GM13976 (cell line): ENCODE data around the gene UBALD1.

Experiments
- DNase-seq: peaks from one replicate; pipeline ENCODE4 v3.0.0; 2012; ENCODE audit warnings: low spot score
- in situ Hi-C: fragments of 300-500 bp; cut with MboI; formaldehyde crosslinking; loops from one replicate; pipeline ENCODE4 v1.12.0; 2022; ENCODE audit warnings: low sequenced_read_pairs, mixed read lengths, inconsistent platforms; ENCODE audit not compliant: unreplicated experiment
- TF ChIP-seq, protein P1 (sequence below): IDR thresholded peaks from 2 replicates; pipeline ENCODE4 v1.5.1; 2012; ENCODE audit warnings: borderline replicate concordance, mild to moderate bottlenecking; ENCODE audit not compliant: insufficient read depth; ENCODE audit errors: extremely low read depth, missing control alignments, control extremely low read depth

Gene UBALD1

DNA sequence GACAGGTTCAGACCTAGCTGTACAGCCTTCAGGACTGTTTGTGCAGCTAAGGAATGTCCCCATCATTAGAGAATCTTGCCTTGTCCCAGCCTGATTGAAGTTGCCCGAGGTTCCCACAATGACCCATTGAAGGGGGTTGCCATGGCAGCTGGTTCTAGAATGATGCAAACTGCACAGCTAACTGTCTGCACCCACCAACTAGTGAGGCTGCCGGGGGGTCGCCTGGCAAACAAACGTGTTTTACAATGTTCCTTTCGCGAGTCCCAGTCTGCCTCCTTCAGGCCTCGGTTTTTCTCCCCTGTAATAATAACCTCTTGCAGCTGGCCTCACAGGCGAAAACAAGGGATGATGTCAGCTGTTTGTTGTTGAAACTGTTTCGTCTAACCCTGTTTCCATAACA lies 53.1 kb downstream of the UBALD1 start:
- no peak for DNase-seq
- in situ Hi-C loops = no loop called here
- TF ChIP-seq, protein P1, sequence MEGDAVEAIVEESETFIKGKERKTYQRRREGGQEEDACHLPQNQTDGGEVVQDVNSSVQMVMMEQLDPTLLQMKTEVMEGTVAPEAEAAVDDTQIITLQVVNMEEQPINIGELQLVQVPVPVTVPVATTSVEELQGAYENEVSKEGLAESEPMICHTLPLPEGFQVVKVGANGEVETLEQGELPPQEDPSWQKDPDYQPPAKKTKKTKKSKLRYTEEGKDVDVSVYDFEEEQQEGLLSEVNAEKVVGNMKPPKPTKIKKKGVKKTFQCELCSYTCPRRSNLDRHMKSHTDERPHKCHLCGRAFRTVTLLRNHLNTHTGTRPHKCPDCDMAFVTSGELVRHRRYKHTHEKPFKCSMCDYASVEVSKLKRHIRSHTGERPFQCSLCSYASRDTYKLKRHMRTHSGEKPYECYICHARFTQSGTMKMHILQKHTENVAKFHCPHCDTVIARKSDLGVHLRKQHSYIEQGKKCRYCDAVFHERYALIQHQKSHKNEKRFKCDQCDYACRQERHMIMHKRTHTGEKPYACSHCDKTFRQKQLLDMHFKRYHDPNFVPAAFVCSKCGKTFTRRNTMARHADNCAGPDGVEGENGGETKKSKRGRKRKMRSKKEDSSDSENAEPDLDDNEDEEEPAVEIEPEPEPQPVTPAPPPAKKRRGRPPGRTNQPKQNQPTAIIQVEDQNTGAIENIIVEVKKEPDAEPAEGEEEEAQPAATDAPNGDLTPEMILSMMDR = no peak
